HG03460 (cell line): ENCODE measurements around the gene CTNNAL1.
"Not testable (repeated sequence)": the region's sequence is repeated elsewhere in the genome, so short reads cannot be mapped to it uniquely, and the experiment has no call there.

Experiments used
- ATAC-seq: cut with Tn5 transposase; IDR thresholded peaks from one replicate; pipeline ENCODE4 v1.9.1; 2021; ENCODE audit not compliant: unreplicated experiment

Gene CTNNAL1

DNA sequence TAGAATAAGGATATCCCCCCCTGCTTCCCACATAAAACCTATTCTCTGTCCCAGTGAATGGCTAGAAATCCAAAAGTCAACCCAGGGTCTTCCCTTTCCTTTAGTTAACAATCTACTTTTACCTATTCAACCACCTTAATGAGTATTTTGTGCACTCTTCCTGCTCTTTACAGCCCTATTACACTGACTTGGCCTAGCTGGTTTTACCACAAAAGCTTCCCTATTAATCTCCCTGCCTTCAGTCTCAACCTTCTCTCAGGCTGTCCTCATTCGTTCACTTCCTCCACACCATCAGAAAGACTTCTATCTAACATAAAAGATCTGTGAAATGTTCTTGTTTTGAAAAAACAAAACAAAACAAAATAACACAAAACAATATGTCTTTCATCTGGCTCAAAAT is 16.2 kb downstream of the CTNNAL1 start:
- no peak for ATAC-seq

- no peak for ATAC-seq
These were observed 16.7 kb downstream of the CTNNAL1 start for GRCh38 chr9:108996643-108997042.

DNA sequence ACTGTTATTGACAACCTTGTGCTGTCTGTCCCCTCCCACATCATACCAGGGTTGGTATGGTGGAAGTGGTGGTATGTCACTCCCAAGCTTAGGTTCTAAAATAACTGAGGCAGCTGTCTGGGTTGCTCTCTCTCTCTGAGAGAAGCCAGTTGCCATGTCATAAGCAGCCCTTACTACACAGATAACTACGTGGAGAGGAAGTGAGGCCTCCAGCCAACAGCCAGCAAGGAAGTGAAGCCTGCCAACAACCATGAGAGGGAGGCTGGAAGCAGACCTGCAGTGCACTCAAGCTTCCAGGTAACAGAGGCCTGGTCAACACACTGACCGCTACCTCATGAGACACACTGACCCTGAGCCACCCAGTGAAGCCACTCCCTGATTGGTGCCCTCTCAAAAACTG is 18.6 kb downstream of the CTNNAL1 start:
- ATAC-seq: peak; percentile 87

DNA sequence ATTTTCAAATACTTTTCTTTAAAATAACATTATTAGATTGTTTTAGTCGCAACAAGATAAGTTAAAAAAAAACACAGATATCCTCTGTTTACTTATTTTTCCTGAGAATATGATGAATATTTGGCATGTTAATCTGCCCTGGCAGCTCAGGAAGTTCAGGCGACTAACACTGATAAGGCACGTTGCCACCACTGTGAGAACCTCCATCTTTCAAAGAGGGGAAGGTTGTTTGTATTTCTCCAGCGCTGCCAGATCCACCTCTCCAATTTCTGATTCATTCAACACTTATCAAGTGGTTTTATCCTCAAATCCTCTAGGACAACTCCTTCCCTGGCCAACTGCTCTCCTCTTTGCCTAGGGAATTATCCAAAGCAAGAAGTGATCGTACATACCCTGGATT is 21.8 kb downstream of the CTNNAL1 start:
- no peak for ATAC-seq

- no peak for ATAC-seq
These were observed 29.4 kb downstream of the CTNNAL1 start for GRCh38 chr9:108983885-108984284.

DNA sequence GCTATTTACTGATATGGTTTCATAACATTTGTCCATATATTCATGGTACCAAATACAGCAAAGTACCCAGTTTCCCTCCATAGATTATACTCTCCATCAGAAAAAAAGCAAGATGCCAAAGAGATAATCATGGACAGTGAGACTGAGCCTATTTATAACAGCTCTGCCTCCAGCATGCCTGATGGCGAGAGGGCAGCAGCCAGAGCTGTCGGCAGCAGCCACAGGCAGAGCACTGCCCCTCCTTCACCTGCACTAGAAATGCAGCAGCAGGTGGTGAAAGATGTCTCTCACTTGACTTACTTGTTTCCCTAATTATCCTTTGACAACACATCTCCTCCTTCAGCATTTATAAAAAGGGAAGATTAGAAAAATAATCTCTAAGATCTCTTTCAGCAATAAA is 32.4 kb downstream of the CTNNAL1 start:
- no peak for ATAC-seq

- no peak for ATAC-seq
These were observed 35.1 kb downstream of the CTNNAL1 start for GRCh38 chr9:108978205-108978604.

GRCh38 chr9:108973895-108974294 is 39.4 kb downstream of the CTNNAL1 start:
- no peak for ATAC-seq

DNA sequence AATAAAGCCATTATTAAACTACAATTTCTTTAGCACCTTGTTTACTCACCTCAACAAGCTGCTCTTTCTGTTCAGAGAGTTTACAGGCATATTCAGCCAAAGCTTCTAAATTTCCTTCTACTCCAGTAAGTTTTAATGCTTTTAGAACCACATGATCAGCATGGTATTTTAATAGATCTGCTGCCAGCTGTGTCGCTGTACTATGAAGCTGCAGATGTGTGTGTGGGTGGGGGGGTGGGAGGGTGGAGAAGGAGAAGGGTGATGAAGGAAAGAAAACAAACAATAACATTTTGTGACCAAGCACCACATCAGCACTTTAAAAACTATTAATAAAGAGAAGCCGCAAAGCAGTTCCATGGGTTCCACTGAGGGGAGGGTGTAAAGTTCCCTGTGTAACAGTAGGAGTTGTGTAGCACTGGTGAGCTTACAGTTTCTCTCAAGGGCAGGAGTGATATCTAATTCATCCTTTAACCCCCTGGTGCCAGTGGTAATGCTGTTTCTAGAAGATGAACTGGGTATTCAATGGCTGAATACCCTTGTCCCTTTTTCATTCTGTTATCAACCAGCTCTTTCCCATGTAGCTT is 40.6 kb downstream of the CTNNAL1 start:
- no peak for ATAC-seq

DNA sequence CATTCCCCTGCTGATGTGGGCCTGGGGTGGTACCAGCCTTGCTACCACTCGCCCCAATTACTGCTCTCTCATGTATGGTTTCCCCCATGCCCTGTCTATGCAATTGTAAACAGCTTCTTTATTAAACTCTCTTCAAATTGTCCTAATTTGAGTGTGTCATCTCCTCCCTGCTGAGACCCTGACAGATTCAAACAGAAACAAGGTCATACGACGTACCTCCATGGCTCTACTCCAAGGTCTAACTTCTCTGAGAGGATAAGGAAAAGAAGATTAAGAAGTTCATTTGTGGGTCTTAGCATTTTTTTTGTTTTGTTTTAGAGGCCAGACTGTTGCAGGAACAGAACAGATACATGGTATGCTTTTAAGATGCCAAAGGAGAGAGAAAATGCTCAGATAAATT is 41.1 kb downstream of the CTNNAL1 start:
- no peak for ATAC-seq

GRCh38 chr9:108971392-108971791 is 41.9 kb downstream of the CTNNAL1 start:
- not testable (repeated sequence) for ATAC-seq

DNA sequence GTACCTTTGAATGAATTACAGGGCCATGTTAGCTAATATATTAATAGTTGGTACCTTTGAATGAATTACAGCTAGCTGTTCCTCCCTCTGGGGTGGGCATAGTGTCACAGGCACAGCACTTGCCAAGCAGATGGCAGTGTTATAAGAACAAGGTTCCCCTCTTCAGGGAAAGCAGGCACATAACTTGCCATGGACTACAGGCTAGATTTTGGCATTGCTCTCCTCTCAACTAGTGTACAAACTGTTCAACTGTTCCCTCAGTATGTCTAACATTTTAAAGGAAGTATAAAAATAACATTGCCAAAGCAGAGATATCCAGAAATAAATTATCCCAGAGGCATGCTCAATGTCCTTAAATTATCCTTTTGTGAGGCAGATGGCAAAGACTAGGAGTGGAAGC is 45.4 kb downstream of the CTNNAL1 start:
- no peak for ATAC-seq

DNA sequence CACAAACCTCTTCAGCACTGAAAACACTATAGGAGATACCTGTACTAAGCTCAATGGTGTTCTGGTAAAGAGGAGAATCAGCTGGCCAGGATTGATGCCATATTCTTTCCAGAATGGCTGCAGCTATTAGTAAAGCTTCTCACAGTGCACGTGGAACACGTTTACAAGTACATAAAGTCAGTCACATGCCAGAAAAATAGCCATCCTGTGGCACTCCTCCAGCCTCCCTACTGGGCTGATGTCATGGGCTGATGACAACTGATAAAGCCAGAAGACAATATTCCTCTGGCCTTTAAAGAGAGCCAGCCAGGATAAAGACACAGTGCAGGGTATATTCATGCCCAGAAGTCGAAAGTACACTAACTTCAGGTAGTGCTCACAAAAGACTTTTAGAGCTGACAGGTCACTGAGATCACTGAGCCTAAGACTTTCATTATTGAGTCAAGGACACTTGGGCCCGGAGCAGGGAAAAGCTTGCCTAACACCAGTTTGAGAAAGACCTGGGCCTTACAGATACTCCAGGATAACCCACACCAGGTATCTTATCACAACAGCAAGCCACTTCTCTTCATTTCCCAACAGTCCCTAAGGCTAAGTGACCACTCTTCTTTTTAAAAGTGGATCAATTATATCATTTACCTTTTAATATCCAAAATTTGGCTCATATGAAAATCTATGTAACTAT is 49.7 kb downstream of the CTNNAL1 start:
- no peak for ATAC-seq

DNA sequence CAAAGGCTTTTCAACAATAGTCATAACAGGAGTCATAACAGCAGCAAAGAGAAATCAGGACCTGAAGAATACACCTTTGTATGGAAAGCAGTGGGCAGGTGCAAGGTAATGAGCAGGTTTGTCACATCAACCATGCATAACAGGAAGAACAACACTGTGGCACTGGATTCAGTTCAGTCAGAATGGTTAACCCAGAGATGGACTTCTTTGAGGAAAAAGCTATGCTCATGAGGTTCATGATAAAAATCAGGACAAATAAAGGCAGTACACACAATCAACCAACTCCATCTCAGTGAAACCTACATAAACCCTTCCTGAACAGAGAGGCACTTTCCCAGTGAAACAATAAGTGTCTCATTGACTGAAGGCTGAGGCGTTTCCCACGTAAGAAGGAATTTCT is 52.1 kb downstream of the CTNNAL1 start:
- no peak for ATAC-seq

DNA sequence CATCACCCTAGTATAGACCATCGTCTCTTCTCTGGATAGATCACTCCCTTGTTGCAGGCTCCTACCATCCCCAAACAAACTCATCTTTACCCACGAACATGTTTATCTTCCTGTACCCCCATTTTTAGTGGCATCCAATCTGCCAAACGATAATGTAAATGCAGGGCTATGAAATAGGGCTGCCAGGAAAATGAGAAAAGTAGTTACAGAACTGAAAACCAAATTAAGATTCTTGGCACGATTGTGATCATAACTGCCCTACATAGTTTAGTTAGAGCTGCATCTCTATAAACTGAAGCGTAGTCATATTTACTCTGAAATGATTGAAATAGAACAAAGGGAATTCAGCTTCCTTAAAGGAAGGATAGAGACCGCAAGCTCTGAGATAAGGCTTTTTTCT is 53.0 kb downstream of the CTNNAL1 start:
- ATAC-seq: no peak

DNA sequence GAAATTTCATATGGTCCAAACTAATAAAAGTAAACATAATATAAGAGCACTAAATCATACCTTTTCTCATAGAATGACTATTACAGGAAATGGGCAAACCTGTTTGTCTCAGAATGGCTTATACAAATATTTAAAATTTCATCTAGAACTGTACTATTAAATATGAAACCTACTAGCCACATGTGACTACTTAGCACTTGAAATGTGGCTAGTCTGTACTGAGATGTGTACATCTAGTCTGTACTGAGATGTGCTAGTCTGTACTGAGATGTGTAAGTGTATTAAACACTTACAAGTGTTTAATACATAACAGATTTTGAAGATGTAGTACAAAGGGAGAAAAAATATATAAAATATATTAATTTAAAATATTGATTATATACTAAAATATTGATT is 56.7 kb downstream of the CTNNAL1 start:
- no peak for ATAC-seq

GRCh38 chr9:108956022-108956630 is 57.2 kb downstream of the CTNNAL1 start:
- no peak for ATAC-seq

DNA sequence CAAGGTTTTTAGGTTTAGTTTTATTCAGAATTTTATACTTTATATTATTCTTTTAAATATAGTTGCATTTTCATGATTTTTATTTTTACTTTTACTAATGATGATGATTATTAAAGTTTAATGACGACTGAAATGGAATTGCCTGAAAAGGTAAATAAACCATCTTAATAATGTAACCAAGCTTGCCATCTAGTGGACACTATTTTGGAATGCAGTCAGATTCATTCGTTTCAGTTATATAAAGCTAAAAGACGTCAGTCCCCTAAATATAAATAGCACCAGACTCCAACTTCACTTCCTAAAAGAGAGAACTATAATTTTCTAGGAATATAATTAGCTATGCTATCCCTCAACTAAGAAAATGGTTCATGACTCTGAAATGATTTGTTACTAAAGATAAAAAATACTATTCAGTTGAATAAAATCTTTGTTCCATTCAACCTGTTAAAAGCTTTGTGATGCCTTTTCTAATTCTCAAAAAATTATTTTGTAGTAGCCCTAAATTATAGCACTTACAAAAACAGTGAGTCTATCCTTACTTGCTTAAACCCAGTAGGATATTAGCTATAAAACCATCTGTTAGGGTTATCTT is 59.2 kb downstream of the CTNNAL1 start:
- no peak for ATAC-seq

GRCh38 chr9:108951578-108951977 is 61.7 kb downstream of the CTNNAL1 start:
- no peak for ATAC-seq

GRCh38 chr9:108950168-108950567 is 63.1 kb downstream of the CTNNAL1 start:
- no peak for ATAC-seq

- no peak for ATAC-seq
These were observed 73.3 kb downstream of the CTNNAL1 start for GRCh38 chr9:108939975-108940374.
